GM12878 (cell line): ENCODE data around the gene NOL3. TPM values are rescaled to one million over a fixed set of nuclear protein-coding genes. Genes with fewer than 3 reads are reported as not detected.

Source experiments
- ATAC-seq: fragments of 200-7000 bp; cut with Tn5 transposase; 3 replicates; pipeline ENCODE4 v1.9.1; 2020; ENCODE audit warnings: mild to moderate bottlenecking, moderate library complexity
- BruUV-seq: library from RNA; stranded (reverse); fragments of 400-500 nt; replicated peaks from 2 replicates; lab custom pipeline; 2021; lab: Mats Ljungman, UMichigan
- CTCF ChIA-PET: fragments of 300-600 bp; sonication (Branson Sonifier 250); formaldehyde crosslinking; extraction: SDS; loops from one replicate; lab custom pipeline; 2021; ENCODE audit warnings: inconsistent platforms; lab: Yijun Ruan, JAX
- POLR2A ChIA-PET: fragments of 350-600 bp; formaldehyde crosslinking; extraction: SDS; loops from one replicate; lab custom pipeline; 2021; ENCODE audit warnings: inconsistent platforms; lab: Charles Lee
- RAD21 ChIA-PET: fragments of 300-600 bp; sonication (Branson Sonifier 250); formaldehyde crosslinking; loops from one replicate; lab custom pipeline; 2023; ENCODE audit warnings: antibody characterized with exemption; ENCODE audit not compliant: unreplicated experiment; lab: Charles Lee
- SMC1A ChIA-PET: fragments of 300-600 bp; sonication (Branson Sonifier 250); formaldehyde crosslinking; loops from one replicate; lab custom pipeline; 2023; ENCODE audit not compliant: unreplicated experiment, uncharacterized antibody; lab: Charles Lee
- DNase-seq: peaks from one replicate; pipeline ENCODE4 v3.0.0-alpha.2; 2011; ENCODE audit warnings: low read depth, low spot score
- FAIRE-seq: peaks from 3 replicates; lab custom pipeline; 2011; peaks lifted over from hg19 to GRCh38; lab: Jason Lieb, UNC
- H2AFZ ChIP-seq: 2 replicates; pipeline ENCODE4 v1.6.0; 2011; ENCODE audit warnings: low read depth, low read length, control low read depth; ENCODE audit not compliant: control insufficient read depth
- H3K27ac ChIP-seq: 2 replicates; pipeline ENCODE4 v1.5.1; 2011; ENCODE audit warnings: control low read depth; ENCODE audit not compliant: control insufficient read depth, insufficient read depth
- H3K27me3 ChIP-seq, 2 experiments: replicated peaks in 1 of 2; 2 replicates each; pipeline versions ENCODE4 v1.6.0 to v1.6.1; 2011; ENCODE audit warnings: low read length in 1 of 2; ENCODE audit not compliant: control insufficient read depth in 2 of 2, insufficient read depth in 2 of 2
- H3K36me3 ChIP-seq, 2 experiments: 2 replicates each; pipeline ENCODE4 v1.5.1; 2011; ENCODE audit warnings: low read length in 1 of 2; ENCODE audit not compliant: control insufficient read depth in 2 of 2, insufficient read depth in 2 of 2
- H3K4me1 ChIP-seq: 2 replicates; pipeline ENCODE4 v1.6.1; 2011; ENCODE audit warnings: mild to moderate bottlenecking, low read length, moderate library complexity, mixed read lengths; ENCODE audit not compliant: control insufficient read depth, insufficient read depth
- H3K4me2 ChIP-seq: 2 replicates; pipeline ENCODE4 v1.6.0; 2011; ENCODE audit warnings: control low read depth; ENCODE audit not compliant: control insufficient read depth, insufficient read depth
- H3K4me3 ChIP-seq: fragments of 200-600 bp; sonication (generic); 2 replicates; pipeline ENCODE4 v1.5.1; 2016
- H3K79me2 ChIP-seq: 2 replicates; pipeline ENCODE4 v1.6.0; 2011; ENCODE audit warnings: low read length; ENCODE audit not compliant: control insufficient read depth, insufficient read depth
- H3K9ac ChIP-seq: 2 replicates; pipeline ENCODE4 v1.8.0; 2011; ENCODE audit warnings: low read length, control low read depth, mixed read lengths; ENCODE audit not compliant: control insufficient read depth, insufficient read depth
- H3K9me3 ChIP-seq: replicated peaks from 3 replicates; pipeline ENCODE4 v1.5.1; 2011; ENCODE audit warnings: mild to moderate bottlenecking, low read length; ENCODE audit not compliant: control insufficient read depth, insufficient read depth
- H4K20me1 ChIP-seq: 2 replicates; pipeline ENCODE4 v1.6.0; 2011; ENCODE audit not compliant: control insufficient read depth, insufficient read depth
- MXI1 ChIP-seq: fragments of 150-350 bp; IDR thresholded peaks from 2 replicates; pipeline ENCODE4 v1.6.1; 2011; ENCODE audit warnings: low read depth, mild to moderate bottlenecking, inconsistent platforms, low read length, improper control_type of control experiment
- NR2F1 ChIP-seq: fragments of 450-650 bp; conservative IDR thresholded peaks from 2 replicates; pipeline ENCODE4 v1.6.1; 2017; ENCODE audit warnings: mild to moderate bottlenecking
- RAD51 ChIP-seq: fragments of 450-650 bp; IDR thresholded peaks from 2 replicates; pipeline ENCODE4 v1.6.1; 2016; ENCODE audit warnings: moderate library complexity, mild to moderate bottlenecking, inconsistent platforms
- RFX5 ChIP-seq: IDR thresholded peaks from 2 replicates; pipeline ENCODE4 v1.6.1; 2011; ENCODE audit warnings: low read depth, low read length, improper control_type of control experiment
- whole genome bisulfite sequencing: methylation state at CpG from one replicate; pipeline ENCODE4 v1.1.6; 2016; ENCODE audit warnings: low lambda C conversion rate; ENCODE audit not compliant: insufficient replicate concordance, insufficient coverage; ENCODE audit errors: missing lambda C conversion rate; 5-methylcytosine and 5-hydroxymethylcytosine counted together
- in situ Hi-C: fragments of 300-500 bp; cut with MboI; formaldehyde crosslinking; loops from 9 replicates; pipeline ENCODE4 v1.14.3; 2018; ENCODE audit warnings: mixed read lengths
- intact Hi-C: fragments of 100-400 bp; cut with micrococcal nuclease; formaldehyde crosslinking; loops from one replicate; pipeline ENCODE4 v1.14.2; 2022; ENCODE audit not compliant: unreplicated experiment
- polyA plus RNA-seq, 11 experiments: library from polyadenylated mRNA; depleted of rRNA in 4 of 11; unstranded in 6 of 11; stranded (reverse) in 5 of 11; fragments of >200 nt; fragmentation: Nextera tagmentation in 4 of 11; fragmentation: Illumina TruSeq in 1 of 11; extraction: Ambion mirVana in 4 of 11; extraction: Trizol in 1 of 11; gene quantifications; 1 replicate in 1 of 11; 2 replicates in 10 of 11; pipeline versions ENCODE4 v1.2.1 to v1.2.3, GENCODE V29; 2011 to 2016; ENCODE audit warnings: inconsistent platforms in 2 of 11, missing spikeins in 2 of 11, low read depth in 1 of 11
- total RNA-seq, 4 experiments: library from RNA; depleted of rRNA in 3 of 4; stranded (reverse); fragments of >200 nt in 3 of 4; fragmentation: Illumina TruSeq in 1 of 4; extraction: Trizol in 1 of 4; gene quantifications; 2 replicates each; pipeline versions ENCODE4 v1.2.1 to v1.2.3, GENCODE V29; 2013 to 2021
- TF ChIP-seq, protein P1 (sequence below): fragments of 450-650 bp; IDR thresholded peaks from 2 replicates; pipeline ENCODE4 v1.6.1; 2016; ENCODE audit warnings: mild to moderate bottlenecking
- TF ChIP-seq, protein P2 (sequence below), 3 experiments: IDR thresholded peaks in 2 of 3; conservative IDR thresholded peaks in 1 of 3; 2 replicates each; pipeline ENCODE4 v1.5.1; 2011; ENCODE audit warnings: low read depth in 3 of 3, low read length in 3 of 3, mild to moderate bottlenecking in 3 of 3, control low read depth in 2 of 3, moderate library complexity in 2 of 3, inconsistent platforms in 1 of 3, mixed read lengths in 1 of 3; ENCODE audit not compliant: control insufficient read depth in 2 of 3, insufficient read depth in 1 of 3; ENCODE audit errors: extremely low read depth in 1 of 3
- TF ChIP-seq, protein P3 (sequence below): fragments of 450-650 bp; IDR thresholded peaks from 2 replicates; pipeline ENCODE4 v1.6.1; 2017; ENCODE audit warnings: low read depth, mild to moderate bottlenecking, moderate library complexity
- TF ChIP-seq, protein P4 (sequence below): fragments of 450-650 bp; formaldehyde crosslinking; IDR thresholded peaks from 2 replicates; pipeline ENCODE4 v1.4.0; 2022; ENCODE audit warnings: mild to moderate bottlenecking, moderate library complexity
- TF ChIP-seq, protein P5 (sequence below): fragments of 450-650 bp; IDR thresholded peaks from 2 replicates; pipeline ENCODE4 v1.6.1; 2017; ENCODE audit warnings: mild to moderate bottlenecking, moderate library complexity

The NOL3 gene
- total and polyA plus RNA-seq, 10 of the 15 experiments (the other 5 are each of a cell fraction or from before 2014, with no cell fraction given) = 0.31 to 18.4 (median 2.7) TPM

DNA sequence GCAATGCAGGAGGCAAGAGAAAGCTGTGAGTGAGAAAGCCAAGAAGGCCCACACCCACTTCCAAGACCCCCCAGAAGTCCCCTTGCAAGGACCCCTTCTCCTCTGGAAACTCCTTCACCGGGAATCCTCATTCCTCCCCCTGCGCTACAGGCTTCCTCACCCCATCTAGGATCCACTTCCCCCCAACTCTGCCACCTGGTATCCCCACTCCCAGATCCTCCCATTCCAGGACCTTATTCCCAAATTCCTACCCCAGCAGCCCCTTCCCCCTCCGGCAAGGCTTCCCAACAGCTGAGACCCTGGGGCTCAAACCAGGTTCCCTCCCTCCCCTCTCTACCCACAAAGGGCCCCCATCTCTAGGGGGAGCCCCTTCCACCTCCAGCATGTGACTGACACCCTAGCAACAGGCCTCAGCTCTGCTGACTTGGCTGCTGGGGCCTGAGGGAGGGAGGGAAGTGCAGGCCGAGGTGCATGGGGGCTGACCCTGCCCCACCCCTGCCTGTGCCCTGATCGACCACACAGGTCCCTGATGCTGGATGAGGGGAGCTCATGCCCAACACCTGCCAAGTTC is 3.7 kb upstream of the NOL3 start:
- in situ Hi-C loops = no loop called here
- WGBS = 58% methylated on average over 5 of the region's 5 CpGs
- intact Hi-C loops = no loop called here
- H4K20me1 ChIP-seq = no peaks in the 10 kb centered on the region; the same call in 1 of the 2 replicates
- no peaks in the 10 kb centered on the region for H3K79me2 ChIP-seq
- CTCF ChIA-PET = interaction anchor here (0.7 to 5.4 kb wide), 5 partner anchors 7 to 149 kb away, joined by 3 to 60 read pairs (median 6); partner anchors contain the start of genes FBXL8 and TRADD
- FAIRE-seq (no peak), ATAC-seq (no peak), DNase-seq (no peak)
- H2AFZ ChIP-seq = no peak overlapping the region
- RAD21 ChIA-PET = no interaction called here
- peaks cover 49% of the 10 kb centered on the region for H3K4me1 ChIP-seq
- no peak overlapping the region for H3K9ac ChIP-seq
- no peak overlapping the region for H3K27ac ChIP-seq
- H3K27me3 ChIP-seq = peaks cover 2 to 18% of the 10 kb centered on the region in 2 experiments
- no TSS peak for BruUV-seq
- no peaks in the 10 kb centered on the region for H3K36me3 ChIP-seq
- POLR2A ChIA-PET = interaction anchor here (1.0 kb wide), 1 partner anchor 11 kb away, joined by 3 read pairs; no protein-coding TSS in a partner anchor
- H3K4me2 ChIP-seq = no peak overlapping the region
- SMC1A ChIA-PET = interaction anchor here (1.0 to 1.1 kb wide), 2 partner anchors 18 to 149 kb away, joined by 3 read pairs; no protein-coding TSS in a partner anchor
- H3K9me3 ChIP-seq = no peaks in the 10 kb centered on the region; the same call in 2 of the 3 replicates
- no peak overlapping the region for H3K4me3 ChIP-seq
- peak; percentile 24; the same call in 1 of the 2 replicates for TF ChIP-seq NR2F1
- TF ChIP-seq, protein P1, sequence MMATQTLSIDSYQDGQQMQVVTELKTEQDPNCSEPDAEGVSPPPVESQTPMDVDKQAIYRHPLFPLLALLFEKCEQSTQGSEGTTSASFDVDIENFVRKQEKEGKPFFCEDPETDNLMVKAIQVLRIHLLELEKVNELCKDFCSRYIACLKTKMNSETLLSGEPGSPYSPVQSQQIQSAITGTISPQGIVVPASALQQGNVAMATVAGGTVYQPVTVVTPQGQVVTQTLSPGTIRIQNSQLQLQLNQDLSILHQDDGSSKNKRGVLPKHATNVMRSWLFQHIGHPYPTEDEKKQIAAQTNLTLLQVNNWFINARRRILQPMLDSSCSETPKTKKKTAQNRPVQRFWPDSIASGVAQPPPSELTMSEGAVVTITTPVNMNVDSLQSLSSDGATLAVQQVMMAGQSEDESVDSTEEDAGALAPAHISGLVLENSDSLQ = peak; percentile 86
- 0 out of 2 replicates have a peak, but pooled peaks have one; percentile 46 for TF ChIP-seq RFX5
- TF ChIP-seq, protein P2, sequence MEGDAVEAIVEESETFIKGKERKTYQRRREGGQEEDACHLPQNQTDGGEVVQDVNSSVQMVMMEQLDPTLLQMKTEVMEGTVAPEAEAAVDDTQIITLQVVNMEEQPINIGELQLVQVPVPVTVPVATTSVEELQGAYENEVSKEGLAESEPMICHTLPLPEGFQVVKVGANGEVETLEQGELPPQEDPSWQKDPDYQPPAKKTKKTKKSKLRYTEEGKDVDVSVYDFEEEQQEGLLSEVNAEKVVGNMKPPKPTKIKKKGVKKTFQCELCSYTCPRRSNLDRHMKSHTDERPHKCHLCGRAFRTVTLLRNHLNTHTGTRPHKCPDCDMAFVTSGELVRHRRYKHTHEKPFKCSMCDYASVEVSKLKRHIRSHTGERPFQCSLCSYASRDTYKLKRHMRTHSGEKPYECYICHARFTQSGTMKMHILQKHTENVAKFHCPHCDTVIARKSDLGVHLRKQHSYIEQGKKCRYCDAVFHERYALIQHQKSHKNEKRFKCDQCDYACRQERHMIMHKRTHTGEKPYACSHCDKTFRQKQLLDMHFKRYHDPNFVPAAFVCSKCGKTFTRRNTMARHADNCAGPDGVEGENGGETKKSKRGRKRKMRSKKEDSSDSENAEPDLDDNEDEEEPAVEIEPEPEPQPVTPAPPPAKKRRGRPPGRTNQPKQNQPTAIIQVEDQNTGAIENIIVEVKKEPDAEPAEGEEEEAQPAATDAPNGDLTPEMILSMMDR (IDR thresholded peaks at IDR 0.05 in 2 of 3, conservative IDR thresholded peaks at IDR 0.05 in 1 of 3; ENCODE audit: control insufficient read depth in 2 of 3, extremely low read depth in 1 of 3, insufficient read depth in 1 of 3, low read depth in 3 of 3, low read length in 3 of 3) = 0 out of 6 replicates have a peak, but pooled peaks of 1 of the 3 experiments have one; percentile 1
- TF ChIP-seq, protein P3, sequence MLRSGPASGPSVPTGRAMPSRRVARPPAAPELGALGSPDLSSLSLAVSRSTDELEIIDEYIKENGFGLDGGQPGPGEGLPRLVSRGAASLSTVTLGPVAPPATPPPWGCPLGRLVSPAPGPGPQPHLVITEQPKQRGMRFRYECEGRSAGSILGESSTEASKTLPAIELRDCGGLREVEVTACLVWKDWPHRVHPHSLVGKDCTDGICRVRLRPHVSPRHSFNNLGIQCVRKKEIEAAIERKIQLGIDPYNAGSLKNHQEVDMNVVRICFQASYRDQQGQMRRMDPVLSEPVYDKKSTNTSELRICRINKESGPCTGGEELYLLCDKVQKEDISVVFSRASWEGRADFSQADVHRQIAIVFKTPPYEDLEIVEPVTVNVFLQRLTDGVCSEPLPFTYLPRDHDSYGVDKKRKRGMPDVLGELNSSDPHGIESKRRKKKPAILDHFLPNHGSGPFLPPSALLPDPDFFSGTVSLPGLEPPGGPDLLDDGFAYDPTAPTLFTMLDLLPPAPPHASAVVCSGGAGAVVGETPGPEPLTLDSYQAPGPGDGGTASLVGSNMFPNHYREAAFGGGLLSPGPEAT = peak; percentile 63; the same call in 1 of the 2 replicates
- peak; percentile 47; the same call in 1 of the 2 replicates for TF ChIP-seq MXI1
- TF ChIP-seq RAD51 = peak; percentile 86
- TF ChIP-seq, protein P4, sequence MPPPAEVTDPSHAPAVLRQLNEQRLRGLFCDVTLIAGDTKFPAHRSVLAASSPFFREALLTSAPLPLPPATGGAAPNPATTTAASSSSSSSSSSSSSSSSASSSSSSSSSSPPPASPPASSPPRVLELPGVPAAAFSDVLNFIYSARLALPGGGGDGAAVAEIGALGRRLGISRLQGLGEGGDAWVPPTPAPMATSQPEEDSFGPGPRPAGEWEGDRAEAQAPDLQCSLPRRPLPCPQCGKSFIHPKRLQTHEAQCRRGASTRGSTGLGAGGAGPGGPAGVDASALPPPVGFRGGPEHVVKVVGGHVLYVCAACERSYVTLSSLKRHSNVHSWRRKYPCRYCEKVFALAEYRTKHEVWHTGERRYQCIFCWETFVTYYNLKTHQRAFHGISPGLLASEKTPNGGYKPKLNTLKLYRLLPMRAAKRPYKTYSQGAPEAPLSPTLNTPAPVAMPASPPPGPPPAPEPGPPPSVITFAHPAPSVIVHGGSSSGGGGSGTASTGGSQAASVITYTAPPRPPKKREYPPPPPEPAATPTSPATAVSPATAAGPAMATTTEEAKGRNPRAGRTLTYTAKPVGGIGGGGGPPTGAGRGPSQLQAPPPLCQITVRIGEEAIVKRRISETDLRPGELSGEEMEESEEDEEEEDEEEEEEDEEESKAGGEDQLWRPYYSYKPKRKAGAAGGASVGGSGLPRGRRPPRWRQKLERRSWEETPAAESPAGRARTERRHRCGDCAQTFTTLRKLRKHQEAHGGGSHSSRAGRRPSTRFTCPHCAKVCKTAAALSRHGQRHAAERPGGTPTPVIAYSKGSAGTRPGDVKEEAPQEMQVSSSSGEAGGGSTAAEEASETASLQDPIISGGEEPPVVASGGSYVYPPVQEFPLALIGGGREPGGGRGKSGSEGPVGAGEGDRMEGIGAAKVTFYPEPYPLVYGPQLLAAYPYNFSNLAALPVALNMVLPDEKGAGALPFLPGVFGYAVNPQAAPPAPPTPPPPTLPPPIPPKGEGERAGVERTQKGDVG (CRISPR knock-in tag) = no peak
- TF ChIP-seq, protein P5, sequence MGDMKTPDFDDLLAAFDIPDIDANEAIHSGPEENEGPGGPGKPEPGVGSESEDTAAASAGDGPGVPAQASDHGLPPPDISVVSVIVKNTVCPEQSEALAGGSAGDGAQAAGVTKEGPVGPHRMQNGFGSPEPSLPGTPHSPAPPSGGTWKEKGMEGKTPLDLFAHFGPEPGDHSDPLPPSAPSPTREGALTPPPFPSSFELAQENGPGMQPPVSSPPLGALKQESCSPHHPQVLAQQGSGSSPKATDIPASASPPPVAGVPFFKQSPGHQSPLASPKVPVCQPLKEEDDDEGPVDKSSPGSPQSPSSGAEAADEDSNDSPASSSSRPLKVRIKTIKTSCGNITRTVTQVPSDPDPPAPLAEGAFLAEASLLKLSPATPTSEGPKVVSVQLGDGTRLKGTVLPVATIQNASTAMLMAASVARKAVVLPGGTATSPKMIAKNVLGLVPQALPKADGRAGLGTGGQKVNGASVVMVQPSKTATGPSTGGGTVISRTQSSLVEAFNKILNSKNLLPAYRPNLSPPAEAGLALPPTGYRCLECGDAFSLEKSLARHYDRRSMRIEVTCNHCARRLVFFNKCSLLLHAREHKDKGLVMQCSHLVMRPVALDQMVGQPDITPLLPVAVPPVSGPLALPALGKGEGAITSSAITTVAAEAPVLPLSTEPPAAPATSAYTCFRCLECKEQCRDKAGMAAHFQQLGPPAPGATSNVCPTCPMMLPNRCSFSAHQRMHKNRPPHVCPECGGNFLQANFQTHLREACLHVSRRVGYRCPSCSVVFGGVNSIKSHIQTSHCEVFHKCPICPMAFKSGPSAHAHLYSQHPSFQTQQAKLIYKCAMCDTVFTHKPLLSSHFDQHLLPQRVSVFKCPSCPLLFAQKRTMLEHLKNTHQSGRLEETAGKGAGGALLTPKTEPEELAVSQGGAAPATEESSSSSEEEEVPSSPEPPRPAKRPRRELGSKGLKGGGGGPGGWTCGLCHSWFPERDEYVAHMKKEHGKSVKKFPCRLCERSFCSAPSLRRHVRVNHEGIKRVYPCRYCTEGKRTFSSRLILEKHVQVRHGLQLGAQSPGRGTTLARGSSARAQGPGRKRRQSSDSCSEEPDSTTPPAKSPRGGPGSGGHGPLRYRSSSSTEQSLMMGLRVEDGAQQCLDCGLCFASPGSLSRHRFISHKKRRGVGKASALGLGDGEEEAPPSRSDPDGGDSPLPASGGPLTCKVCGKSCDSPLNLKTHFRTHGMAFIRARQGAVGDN = peak; percentile 83
